Measurements from ENCODE around the gene SUMO1.

SUMO1 gene

GRCh38 chr2:202172439-202173211 lies 65.8 kb downstream of the SUMO1 start:
- H3K27ac ChIP-seq, result no peak overlapping the region
- TF ChIP-seq ZFX (IDR thresholded peaks at IDR 0.05; ENCODE audit: borderline replicate concordance) (no peak), CTCF (IDR thresholded peaks at IDR 0.05) (no peak)

GRCh38 chr2:202171241-202171825 lies 67.1 kb downstream of the SUMO1 start:
- H3K27ac ChIP-seq, result no peak overlapping the region
- no peak for TF ChIP-seq ZFX (IDR thresholded peaks at IDR 0.05; ENCODE audit: borderline replicate concordance)
- no peak for TF ChIP-seq CTCF (IDR thresholded peaks at IDR 0.05)

GRCh38 chr2:202169832-202170424 lies 68.5 kb downstream of the SUMO1 start:
- H3K27ac ChIP-seq, result no peak overlapping the region
- TF ChIP-seq ZFX (IDR thresholded peaks at IDR 0.05; ENCODE audit: borderline replicate concordance), result no peak
- TF ChIP-seq CTCF (IDR thresholded peaks at IDR 0.05), result no peak

- H3K27ac ChIP-seq, result no peak overlapping the region
- TF ChIP-seq ZFX (IDR thresholded peaks at IDR 0.05; ENCODE audit: borderline replicate concordance), result no peak
- no peak for TF ChIP-seq CTCF (IDR thresholded peaks at IDR 0.05)
Observed at GRCh38 chr2:202169131-202169530, 69.3 kb downstream of the SUMO1 start.

GRCh38 chr2:202165945-202166344 lies 72.5 kb downstream of the SUMO1 start:
- TF ChIP-seq ZFX (IDR thresholded peaks at IDR 0.05; ENCODE audit: borderline replicate concordance), result no peak
- no peak for TF ChIP-seq CTCF (IDR thresholded peaks at IDR 0.05)
- no peak overlapping the region for H3K27ac ChIP-seq

GRCh38 chr2:202165208-202165607 lies 73.2 kb downstream of the SUMO1 start:
- no peak overlapping the region for H3K27ac ChIP-seq
- TF ChIP-seq CTCF (IDR thresholded peaks at IDR 0.05) (no peak), ZFX (IDR thresholded peaks at IDR 0.05; ENCODE audit: borderline replicate concordance) (no peak)

GRCh38 chr2:202164411-202164810 lies 74.0 kb downstream of the SUMO1 start:
- H3K27ac ChIP-seq, result no peak overlapping the region
- TF ChIP-seq ZFX (IDR thresholded peaks at IDR 0.05; ENCODE audit: borderline replicate concordance) (no peak), CTCF (IDR thresholded peaks at IDR 0.05) (no peak)

Measured in 22Rv1 (cell line).